ENCODE results near the gene RAD51B.

- TF ChIP-seq, protein P1, sequence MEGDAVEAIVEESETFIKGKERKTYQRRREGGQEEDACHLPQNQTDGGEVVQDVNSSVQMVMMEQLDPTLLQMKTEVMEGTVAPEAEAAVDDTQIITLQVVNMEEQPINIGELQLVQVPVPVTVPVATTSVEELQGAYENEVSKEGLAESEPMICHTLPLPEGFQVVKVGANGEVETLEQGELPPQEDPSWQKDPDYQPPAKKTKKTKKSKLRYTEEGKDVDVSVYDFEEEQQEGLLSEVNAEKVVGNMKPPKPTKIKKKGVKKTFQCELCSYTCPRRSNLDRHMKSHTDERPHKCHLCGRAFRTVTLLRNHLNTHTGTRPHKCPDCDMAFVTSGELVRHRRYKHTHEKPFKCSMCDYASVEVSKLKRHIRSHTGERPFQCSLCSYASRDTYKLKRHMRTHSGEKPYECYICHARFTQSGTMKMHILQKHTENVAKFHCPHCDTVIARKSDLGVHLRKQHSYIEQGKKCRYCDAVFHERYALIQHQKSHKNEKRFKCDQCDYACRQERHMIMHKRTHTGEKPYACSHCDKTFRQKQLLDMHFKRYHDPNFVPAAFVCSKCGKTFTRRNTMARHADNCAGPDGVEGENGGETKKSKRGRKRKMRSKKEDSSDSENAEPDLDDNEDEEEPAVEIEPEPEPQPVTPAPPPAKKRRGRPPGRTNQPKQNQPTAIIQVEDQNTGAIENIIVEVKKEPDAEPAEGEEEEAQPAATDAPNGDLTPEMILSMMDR (IDR thresholded peaks at IDR 0.05): no peak
- no peak for TF ChIP-seq EP300 (IDR thresholded peaks at IDR 0.05)
Measured at GRCh38 chr14:68677476-68677875, 857.9 kb downstream of the RAD51B start.
